HPDE6-E6E7 (cell line): ENCODE data around the gene WDR93.
A peak's percentile ranks its signal among the peaks of the same experiment; 100 is the strongest.

Experiments
- DNase-seq: peaks from one replicate; pipeline ENCODE4 v3.0.0; 2011; ENCODE audit warnings: missing footprints; ENCODE audit errors: extremely low spot score

Gene WDR93

DNA sequence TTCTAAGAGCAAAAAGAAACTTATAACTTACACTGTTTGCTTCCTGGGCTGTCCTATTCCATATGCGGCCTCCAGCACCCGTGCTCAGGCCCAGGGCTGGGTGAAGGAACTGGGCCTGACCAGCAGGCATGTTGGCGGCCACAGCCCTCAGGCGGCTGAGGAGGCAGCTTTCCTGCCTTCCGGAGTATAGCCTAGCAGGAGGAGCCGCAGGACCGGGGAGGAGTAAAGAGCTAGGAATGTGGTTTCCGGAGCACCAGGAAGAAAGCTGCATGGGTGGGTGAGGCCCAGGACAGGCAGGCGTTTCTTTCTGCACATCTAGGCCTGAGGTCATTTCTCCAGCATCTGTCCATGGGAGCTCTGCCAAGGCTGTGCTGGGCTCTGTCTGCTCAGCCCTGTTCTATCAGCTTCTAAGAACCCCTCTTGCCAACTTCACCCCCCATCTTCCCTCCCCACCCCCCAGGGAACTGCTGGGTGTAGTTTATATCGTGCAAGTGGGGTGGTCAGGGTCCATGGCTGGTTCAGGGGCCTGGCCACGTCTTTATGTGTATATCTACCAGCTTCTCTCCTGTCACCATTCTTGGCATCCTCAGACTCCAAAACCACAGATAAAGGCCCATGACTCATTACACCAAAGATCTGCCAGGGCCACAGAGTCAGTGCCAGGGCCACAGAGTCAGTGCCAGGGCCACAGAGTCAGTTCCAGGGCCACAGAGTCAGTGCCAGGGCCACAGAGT is 27.6 kb upstream of the WDR93 start:
- peak; percentile 88 for DNase-seq

DNA sequence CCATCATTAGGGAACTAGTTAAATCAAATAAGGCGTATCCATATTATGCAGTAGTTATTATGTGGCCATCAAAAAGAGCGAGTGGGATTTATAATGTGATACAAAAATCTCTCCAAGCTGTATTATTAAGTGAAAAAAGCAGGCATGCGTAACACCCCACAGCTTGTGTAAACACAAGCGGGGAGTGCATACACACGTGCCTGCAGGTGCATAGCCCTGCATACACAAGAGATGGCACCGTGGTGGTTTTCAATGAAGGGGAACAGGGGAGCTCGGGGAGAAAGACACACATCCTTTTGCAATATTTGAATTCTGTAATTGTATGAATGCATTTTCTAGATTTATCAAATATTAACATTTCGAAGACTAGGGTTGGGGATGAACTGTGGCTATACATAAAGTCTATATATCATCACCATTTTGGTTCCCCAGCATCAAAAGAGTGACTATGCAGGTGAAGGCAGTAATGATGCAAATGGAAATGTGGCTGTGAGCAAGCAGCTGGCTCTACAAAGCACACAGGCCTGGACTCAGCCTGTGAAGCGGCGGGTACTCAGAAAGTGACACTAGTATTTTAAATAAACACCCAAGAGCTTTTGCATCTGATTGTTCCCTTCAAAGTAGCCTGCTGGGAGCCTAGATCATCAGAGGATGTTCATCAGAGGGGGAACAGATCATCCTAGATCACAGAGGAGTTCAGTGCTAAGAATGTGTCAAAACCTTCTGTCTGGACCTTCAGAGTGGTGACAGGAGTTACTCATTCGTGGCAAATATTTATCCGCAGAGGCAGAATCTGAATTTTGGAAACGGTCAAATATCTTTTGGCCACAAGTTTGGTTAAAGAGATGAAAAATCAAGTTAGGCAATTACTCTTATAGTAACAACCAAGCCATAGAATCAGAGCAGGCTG is 25.9 kb upstream of the WDR93 start:
- no peak for DNase-seq

DNA sequence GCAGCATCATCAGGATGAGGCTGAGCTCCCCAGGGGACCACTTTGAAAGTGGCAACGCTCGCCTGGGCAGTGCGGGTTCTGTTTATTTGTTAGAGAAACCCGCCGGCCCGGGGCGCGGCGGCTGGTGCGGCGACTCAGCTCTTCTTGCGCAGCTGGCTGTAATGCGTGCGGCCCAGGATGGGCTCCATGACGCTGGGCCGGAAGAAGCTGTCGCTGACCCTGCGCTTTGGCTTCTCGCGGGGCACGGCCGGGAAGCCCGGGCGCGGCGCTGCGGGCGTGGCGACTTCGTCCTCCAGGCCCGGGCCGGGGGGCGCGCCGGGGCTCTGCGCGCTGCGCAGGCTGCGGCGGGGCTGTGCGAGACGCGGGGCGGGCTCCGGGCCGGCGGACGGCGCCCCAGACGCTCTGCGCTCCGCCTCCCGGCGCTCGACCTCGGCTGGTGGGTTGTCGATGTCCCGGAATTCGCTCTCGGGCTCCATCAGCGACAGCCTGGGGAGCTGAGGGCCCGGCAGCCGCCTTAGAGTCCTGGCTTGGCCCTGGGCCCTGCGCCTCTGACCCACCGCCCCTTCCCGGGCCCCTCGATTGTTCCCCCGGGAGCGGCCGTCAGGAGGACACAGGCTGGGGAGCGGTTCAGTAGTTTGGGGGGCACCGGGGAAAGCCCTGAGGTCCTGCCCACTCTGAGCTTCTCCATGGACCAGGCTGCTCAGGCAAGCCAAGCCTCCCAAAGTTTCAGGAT is 25.0 kb upstream of the WDR93 start:
- no peak for DNase-seq

DNA sequence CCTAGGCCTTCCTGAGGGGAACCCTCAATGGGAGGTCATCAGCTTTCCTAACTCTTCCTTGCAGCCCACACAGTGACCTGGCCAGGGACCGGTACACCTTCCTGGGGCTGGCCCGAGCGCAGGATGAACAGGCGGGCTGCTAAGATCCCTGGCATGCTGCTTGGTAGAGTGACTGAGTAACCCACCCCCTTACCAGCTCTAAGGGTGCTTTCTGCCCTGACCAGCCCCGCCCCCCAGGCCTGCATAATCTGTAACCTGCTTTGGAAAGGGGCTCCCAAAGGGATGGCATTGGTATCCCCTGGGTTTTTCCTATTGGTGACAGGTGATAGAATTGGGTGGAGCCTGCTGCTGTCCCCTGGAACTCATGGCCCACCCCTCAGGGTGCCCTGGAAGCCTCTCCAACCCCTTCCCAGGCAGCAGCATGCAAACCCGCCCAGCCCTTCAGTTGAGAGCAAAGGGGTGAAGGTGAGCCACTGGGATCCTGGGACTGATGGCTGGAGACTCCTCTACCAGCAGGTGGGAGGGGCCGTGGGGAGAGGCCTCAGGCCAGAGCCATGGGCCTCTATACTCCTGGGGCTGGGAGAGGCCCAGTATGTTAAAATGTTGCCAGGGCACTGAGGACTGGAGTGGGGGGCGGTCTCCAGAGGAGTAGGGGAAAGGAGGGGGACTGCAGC is 24.3 kb upstream of the WDR93 start:
- no peak for DNase-seq

DNA sequence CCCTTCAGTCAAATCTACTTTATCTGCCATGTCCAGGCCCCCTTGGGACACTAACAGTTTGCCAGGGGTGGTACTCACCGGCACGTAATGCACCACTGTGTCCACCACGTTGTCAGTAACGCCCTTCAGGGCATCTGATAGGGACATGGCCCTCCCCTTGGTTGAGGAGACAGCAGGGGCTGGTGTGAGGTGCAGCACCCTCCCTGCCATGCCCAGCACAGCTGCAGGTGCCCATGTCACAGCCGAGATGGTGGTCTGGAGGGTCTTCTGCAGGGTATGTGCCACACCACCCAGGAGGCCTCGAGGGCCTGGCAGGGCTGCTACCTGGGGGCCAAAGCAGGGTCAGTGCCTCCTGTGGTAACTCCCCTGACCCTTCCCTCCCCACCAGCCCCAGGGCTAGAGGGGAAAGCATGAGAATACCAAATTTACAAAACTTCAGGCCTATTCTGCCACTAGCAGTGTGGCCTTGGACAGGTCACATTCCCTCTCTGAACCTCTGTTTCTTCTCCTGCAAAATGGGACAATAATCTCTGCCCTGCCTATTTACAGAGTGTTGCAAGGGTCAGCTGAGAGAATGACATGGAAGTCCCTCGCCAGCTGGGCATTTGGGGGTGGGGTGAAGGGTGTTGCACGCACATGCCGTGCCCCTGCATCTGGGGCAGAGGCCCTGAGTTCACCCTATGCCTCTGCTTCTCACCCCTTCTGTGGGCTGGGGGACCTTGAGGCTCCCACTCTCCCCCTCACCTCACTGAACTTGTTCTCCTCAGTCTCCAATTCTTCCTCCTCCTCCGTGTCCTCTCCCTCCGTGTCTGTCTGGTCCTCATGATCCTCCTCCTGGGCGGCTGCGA is 23.5 kb upstream of the WDR93 start:
- no peak for DNase-seq

DNA sequence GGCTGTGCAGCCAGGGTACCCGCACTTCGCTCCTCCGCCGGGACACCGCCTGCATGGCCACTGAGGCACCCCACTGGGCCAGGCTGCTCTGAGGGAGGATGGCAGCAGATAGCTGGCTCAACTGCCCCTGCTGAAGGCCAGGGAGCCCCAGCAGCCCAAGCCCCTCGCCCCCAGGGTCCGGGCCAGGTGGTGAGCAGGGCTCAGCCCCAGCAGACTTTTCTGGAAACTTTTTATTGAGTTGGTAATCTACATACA is 23.0 kb upstream of the WDR93 start:
- no peak for DNase-seq

DNA sequence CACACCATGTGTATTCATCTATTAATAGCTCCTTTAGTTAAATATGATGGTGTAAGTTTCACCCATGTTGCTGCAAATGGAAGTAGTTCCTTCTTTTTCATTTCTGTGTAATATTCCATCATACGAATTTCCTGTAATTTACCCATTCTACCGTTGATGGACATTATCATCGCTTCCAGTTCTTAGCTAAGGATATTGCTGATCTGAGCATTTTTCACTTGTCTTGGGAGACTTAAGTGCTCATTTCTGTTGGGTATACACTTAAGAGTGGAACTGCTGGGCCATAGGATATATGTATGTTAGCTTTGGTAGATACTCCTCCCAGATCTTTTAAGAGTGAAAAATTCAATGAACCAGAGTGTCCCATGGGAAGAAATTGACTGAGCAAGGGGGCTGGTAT is 22.4 kb upstream of the WDR93 start:
- DNase-seq = no peak

DNA sequence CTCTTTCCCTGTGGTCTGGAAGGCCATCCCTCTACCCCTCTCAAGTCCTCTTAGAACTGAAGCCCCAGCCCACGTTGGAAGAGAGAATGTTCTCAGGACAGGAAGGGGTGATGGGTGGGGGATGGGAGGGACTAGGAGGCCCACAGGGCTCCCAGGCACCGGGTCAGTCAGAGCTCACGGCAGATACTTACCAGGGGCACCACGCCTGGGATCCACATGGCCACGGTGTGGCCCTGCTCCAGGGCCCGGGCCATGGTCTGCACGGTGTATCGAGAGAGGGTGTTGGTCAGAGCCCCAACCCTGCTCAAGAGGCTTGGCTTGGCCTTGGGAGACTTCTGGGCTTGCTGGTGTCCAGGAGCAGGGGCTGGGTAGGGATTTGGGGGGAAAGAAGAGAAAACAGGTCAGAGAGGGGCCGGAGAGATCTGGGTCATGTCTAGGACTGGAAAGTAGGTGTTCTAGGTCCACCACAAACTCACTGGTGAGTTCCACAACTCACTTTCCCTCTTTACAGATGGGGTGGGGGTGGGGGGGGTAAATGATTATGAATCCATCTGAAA is 21.2 kb upstream of the WDR93 start:
- no peak for DNase-seq

DNA sequence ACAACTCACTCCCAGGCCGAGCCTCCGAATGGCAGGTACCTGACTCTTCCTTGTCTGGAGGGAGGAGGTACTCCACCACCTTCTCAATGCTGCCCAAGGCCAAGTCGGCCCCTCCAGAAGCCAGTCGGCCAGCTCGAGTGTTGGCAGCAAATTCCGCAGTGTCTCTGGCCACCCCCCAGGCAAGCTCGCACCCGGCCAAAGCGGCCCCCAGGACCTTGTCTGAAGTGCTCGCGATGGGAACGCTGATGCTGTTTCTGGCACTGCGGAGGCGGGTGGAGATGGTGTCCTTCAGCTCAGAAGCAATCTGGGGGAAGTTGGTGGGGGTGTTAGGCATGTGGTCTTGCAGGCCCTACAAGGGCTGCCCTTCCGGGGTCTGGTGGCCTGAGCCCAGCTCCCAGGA is 20.7 kb upstream of the WDR93 start:
- no peak for DNase-seq

DNA sequence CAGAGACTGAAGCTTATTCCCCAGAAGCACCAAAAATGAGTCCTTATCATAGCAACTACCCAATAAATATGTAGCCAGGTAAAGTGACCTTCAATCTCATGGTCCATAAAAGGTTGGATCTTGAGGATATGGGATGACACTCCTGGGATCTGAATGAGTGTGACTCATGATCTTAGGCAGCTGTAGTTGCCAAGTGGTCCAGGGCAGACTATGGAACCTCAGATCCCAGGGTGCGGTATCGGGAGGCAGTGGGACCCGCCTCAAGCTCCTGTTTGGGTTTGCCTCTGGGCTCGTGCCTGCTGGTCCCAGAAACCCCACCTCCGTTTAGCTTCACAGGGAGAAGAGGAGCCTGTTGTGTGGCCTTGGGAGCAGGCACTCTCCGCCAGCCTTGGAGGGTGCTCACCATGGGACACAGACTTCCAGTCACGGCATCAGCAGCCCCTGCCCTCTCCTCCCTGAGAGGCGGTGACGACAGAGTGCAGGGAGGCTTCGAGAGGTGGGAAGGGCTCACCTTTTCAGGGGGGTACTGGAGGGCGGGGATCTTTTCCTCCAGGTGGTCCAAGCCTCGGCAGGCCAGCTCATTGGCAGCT is 19.5 kb upstream of the WDR93 start:
- DNase-seq = no peak

DNA sequence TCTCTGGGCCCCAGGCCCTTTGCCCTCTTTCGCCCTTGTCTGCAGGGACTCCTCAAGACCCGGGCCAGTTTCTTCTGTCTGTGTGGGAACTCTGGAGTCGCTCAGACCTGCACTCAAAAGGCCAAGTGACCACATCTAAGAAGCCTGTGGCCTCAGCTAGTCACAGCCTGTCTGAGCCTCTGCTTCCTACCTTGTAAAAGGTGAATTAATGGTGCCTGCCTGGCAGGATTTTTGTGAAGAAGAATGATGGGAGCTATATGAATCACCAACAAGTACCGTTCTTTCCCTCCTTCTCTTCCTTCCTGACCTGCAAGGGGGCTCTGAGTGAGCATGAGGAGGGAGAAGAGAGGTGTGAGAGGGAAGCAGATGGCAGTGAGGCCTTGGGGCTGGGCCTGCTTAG is 18.9 kb upstream of the WDR93 start:
- no peak for DNase-seq

DNA sequence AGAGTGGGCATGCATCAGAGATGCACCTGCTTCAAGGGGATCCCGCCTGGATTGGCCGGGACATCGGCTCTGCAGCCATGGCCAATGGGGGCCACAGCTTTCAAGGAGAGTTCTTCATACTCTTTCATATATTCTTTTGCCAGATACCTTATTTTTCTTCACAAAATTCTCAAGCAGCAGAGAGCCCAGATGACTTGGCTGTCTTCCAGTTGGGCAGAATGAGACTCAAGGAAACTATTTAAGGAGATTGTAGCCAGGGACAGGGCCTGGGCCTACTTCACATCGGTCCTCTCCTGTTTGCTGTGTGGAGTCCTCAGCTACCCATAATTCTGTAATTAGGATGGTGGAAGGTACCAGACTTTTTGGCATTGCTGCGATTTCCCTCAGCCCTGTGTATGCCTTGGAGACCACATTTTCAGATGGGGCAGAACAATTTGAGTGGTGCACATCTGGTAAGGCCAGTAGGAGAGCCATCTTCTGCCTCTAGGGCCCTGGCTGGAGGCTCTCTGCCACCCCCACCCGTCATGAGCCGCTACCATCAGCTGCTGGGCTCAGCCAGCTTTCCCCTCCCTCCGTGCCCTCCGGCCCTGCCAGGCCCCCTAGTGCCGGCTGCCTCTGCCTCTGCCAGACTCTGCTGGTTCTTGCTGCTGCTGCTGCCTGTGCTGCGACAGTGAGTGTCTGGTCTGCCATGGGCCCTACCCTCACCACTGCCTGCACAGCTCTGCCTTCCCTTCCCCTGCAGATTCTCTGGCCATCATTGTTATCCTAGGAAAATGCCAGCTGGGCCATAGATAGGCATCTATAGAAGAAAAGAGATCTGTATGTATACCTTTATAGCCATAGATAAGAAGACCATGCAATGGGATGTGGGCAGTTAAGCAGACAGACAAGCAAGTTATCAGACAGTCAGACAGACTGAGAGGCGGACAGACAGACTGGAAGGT is 18.1 kb upstream of the WDR93 start:
- no peak for DNase-seq

DNA sequence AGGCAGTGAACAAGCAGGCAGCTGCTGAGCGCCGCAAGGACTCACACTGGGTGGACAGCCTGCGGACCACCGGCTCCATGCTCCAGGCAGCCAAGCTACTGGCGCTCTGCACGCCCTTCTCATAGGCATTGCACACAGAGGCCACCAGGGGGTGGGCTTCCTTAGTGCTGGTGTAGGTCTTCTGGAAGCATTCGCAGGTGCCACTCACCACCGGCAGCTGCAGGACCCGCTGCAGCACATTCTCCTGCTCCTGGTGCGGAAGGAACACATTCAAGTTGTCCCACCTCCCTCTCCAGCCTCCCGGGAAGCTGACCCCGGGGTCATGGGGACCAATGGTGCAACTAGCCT is 17.5 kb upstream of the WDR93 start:
- DNase-seq = no peak

DNA sequence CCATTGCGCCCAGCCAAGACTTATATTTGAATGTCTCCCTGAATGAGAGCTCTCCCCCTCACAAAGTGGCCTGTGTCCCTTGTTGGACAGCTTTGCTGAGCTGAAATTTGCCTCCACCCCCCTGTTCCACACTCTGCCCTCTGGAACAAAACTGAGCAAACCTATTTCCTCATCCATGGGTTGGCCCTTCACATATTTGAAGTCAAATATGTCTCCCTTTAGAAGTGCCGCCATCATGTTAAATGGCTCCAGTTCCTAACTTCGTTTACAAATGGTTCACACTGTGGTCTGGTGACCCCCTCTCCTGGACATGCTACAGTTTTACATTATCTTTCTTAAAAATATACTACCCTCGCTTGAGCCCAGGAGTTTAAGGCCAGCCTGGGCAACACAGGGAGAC is 16.1 kb upstream of the WDR93 start:
- DNase-seq = no peak

DNA sequence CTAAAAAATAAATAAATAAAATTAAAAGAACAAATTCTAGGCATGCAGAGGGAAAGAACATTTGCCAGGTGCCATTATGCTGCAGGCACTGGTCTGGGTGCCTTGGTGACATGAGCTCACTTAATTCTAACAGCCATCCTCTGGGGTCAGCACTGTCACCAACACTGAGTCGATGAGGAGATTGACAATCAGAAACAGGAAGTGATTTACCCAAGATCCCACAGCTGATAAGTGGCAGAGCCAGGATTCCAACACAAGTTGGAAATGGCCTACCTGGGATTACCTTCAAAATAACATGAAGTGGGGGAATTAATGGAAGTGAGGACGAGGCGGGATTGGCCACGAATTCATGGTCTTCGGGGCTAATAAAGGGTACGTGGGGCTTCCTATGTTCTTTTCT is 15.0 kb upstream of the WDR93 start:
- DNase-seq = no peak

DNA sequence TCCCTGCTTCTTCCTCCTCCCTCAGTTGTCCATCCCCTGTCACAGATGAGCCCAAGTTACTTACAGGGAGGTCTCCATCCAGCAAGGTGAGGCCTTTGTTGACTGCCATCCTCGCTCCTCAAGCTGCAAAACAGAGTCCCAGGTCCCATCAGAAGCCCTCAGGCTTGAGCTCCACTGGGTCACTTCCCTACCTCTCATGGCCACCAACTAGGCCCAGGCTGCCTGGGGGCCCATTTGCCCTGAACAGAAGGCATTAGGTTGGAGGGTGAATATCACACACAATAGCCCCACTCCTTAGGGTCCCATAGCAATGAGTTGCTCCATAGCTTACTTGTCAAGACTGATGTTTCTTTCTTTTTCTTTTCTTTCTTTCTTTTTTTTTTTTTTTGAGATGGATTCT is 13.2 kb upstream of the WDR93 start:
- DNase-seq = no peak

DNA sequence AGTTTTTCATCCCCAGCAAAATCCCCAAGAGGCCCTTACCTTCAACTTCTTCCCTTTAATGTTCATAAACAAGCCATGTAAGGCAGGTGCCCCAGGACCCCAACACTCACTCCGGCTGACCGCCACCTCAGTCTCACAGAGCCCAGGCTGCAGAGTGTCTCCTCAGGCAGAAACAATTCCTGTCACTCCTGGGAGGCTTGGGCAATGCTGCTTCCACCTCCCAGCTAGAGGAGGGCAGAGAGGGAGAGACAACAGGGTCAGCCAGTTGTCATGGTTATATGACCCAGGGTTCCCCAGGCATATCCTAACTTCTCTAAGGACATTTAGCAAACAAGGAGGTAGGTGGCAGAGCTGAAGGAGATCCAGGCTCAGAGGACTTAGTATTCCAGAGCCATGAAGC is 11.4 kb upstream of the WDR93 start, which contains the start of gene PLIN1:
PLIN1 (minus strand) TSS at position 156 of the 400 bp plus-strand sequence. CDS start 1,878 bp downstream, outside the sequence.
- DNase-seq = no peak

DNA sequence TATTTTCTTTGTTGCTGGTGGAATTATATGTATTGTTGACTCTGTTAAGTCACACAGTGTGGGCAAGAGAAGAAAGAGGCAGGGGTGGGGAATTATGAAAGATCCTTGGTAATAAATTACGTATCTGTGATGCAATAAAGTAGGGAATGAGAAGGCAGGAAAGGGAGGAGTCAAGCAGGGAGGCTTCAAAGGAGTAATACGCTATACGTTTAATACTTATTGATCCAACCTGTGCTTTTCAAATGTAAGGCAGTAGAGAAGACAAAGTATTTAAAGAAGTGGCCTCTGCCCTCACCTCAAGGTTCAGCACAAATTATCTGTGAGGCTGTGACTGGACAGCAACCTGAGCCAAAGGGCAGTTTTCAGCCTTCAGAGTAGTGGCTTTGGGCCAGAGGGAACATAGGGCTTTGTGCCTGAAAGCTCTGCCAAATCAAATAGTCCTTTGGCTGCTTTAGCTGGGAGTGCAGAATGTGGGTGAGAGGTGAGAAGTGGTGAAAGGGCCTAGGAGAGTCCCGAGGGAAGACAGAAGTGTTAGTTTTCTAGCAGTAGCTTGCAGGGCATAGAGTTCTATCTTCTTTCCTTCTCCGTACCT is 10.2 kb upstream of the WDR93 start:
- no peak for DNase-seq

DNA sequence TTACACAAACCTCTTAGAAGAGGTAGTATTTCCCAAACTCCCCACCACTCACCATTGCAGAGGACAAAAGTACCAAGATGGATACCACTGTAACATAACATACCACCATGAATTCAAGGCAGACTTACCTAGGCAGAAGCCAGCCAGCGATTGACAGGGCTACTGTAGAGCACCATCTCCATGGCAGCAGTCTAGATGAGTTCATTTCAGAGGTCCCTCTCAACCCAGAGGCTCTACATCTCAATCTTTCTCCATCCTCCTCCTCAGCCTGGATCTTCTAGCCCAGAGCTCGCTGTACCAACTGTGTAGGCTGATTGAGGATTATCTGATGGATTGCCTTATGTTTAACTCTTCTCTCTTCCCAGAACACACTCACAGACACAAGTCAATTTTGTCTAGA is 9.5 kb upstream of the WDR93 start:
- no peak for DNase-seq
